OCI-LY7 (cell line): ENCODE measurements around the gene ARL5B. TPM values are rescaled to one million over a fixed set of nuclear protein-coding genes. Genes with fewer than 3 reads are reported as not detected.

ENCODE experiments used
- BruUV-seq: library from RNA; stranded (reverse); fragments of 400-500 nt; replicated peaks from 2 replicates; lab custom pipeline; 2021; lab: Mats Ljungman, UMichigan
- CTCF ChIA-PET: fragments of 300-600 bp; sonication (Branson Sonifier 250); formaldehyde crosslinking; loops from one replicate; lab custom pipeline; 2022; ENCODE audit warnings: antibody characterized with exemption; ENCODE audit not compliant: unreplicated experiment; lab: Charles Lee
- POLR2A ChIA-PET: fragments of 300-600 bp; sonication (Branson Sonifier 250); formaldehyde crosslinking; loops from one replicate; lab custom pipeline; 2022; ENCODE audit warnings: antibody characterized with exemption; lab: Charles Lee
- DNase-seq: peaks from one replicate; pipeline ENCODE4 v3.0.0-alpha.2; 2015; ENCODE audit warnings: low spot score
- H2AFZ ChIP-seq: fragments of 200-600 bp; sonication (generic), shearing (Covaris generic); 2 replicates; pipeline ENCODE4 v1.6.1; 2014; ENCODE audit warnings: mild to moderate bottlenecking, antibody characterized with exemption, low read length, moderate library complexity
- H3K27ac ChIP-seq: fragments of 200-600 bp; sonication (generic); 2 replicates; pipeline ENCODE4 v1.5.1; 2014; ENCODE audit warnings: mixed run types, low read depth, mild to moderate bottlenecking, moderate library complexity, low read length, inconsistent platforms; ENCODE audit not compliant: poor library complexity, severe bottlenecking
- H3K36me3 ChIP-seq: fragments of 200-600 bp; sonication (generic); 2 replicates; pipeline ENCODE4 v1.6.1; 2014; ENCODE audit warnings: mild to moderate bottlenecking, antibody characterized with exemption, low read length, moderate library complexity, mixed read lengths; ENCODE audit not compliant: insufficient read depth
- H3K4me1 ChIP-seq: fragments of 200-600 bp; sonication (generic); 2 replicates; pipeline ENCODE4 v1.5.1; 2014; ENCODE audit warnings: mild to moderate bottlenecking, low read length; ENCODE audit not compliant: insufficient read depth, poor library complexity, severe bottlenecking
- H3K4me2 ChIP-seq: fragments of 200-600 bp; sonication (generic); 2 replicates; pipeline ENCODE4 v1.6.1; 2014; ENCODE audit warnings: mild to moderate bottlenecking, low read length
- H3K4me3 ChIP-seq: fragments of 200-600 bp; sonication (generic); 2 replicates; pipeline ENCODE4 v1.5.1; 2014; ENCODE audit warnings: mild to moderate bottlenecking, low read depth, low read length; ENCODE audit not compliant: poor library complexity, severe bottlenecking
- H3K79me2 ChIP-seq: fragments of 200-600 bp; sonication (generic); 2 replicates; pipeline ENCODE4 v1.6.1; 2016; ENCODE audit warnings: low read depth, mild to moderate bottlenecking, low read length, moderate library complexity, mixed read lengths; ENCODE audit not compliant: insufficient read depth
- H3K9me2 ChIP-seq: fragments of 200-600 bp; sonication (generic); 2 replicates; pipeline ENCODE4 v1.6.1; 2016; ENCODE audit warnings: mild to moderate bottlenecking, low read length, mixed read lengths; ENCODE audit not compliant: insufficient read depth
- H3K9me3 ChIP-seq: fragments of 200-600 bp; sonication (generic); 2 replicates; pipeline ENCODE4 v1.6.1; 2014; ENCODE audit warnings: mild to moderate bottlenecking, mixed run types, low read length, mixed read lengths
- H4K20me1 ChIP-seq: fragments of 200-600 bp; sonication (generic); 2 replicates; pipeline ENCODE4 v1.6.1; 2014; ENCODE audit warnings: mild to moderate bottlenecking, antibody characterized with exemption, low read length, moderate library complexity, mixed read lengths; ENCODE audit not compliant: insufficient read depth
- CTCF ChIP-seq: fragments of 200-600 bp; sonication (generic); conservative IDR thresholded peaks from 2 replicates; pipeline ENCODE4 v1.5.1; 2014; ENCODE audit warnings: mild to moderate bottlenecking, antibody characterized with exemption, low read length, moderate library complexity, mixed read lengths
- EZH2phosphoT487 ChIP-seq: fragments of 200-600 bp; sonication (generic); IDR thresholded peaks from 2 replicates; pipeline ENCODE4 v1.6.1; 2018; ENCODE audit warnings: low read depth, borderline replicate concordance, mild to moderate bottlenecking, mixed run types, antibody characterized with exemption, low read length, moderate library complexity, mixed read lengths
- intact Hi-C: fragments of 100-400 bp; cut with micrococcal nuclease; formaldehyde crosslinking; loops from one replicate; pipeline ENCODE4 v1.10.0; 2022; ENCODE audit not compliant: unreplicated experiment
- total RNA-seq, 2 experiments: library from RNA; depleted of rRNA in 1 of 2; stranded (reverse); fragments of >200 nt in 1 of 2; shearing (Covaris generic) in 1 of 2; gene quantifications; 2 replicates each; pipeline ENCODE4 v1.2.3, GENCODE V29; 2014 to 2022

The ARL5B gene
- total RNA-seq, 2 experiments from 2014 or later: 11.5 to 17.5 TPM

- intact Hi-C loops: no loop called here
- Histone ChIP-seq H3K79me2 (no peaks in the 10 kb centered on the region), H3K36me3 (peaks cover 25% of the 10 kb centered on the region), H3K27ac (no peak overlapping the region), H2AFZ (no peak overlapping the region), H3K4me1 (no peaks in the 10 kb centered on the region), H3K9me3 (no peaks in the 10 kb centered on the region), H4K20me1 (no peaks in the 10 kb centered on the region; the same call in 1 of the 2 replicates), H3K4me2 (no peak overlapping the region), H3K9me2 (no peaks in the 10 kb centered on the region), H3K4me3 (no peak overlapping the region)
- ChIA-PET CTCF (no interaction called here), POLR2A (no interaction called here)
- DNase-seq: no peak
- TF ChIP-seq EZH2phosphoT487 (no peak), CTCF (no peak)
- no TSS peak for BruUV-seq
Observed at GRCh38 chr10:18681971-18682411, 22.8 kb downstream of the ARL5B start.

- no peaks in the 10 kb centered on the region for H3K9me3 ChIP-seq
- TF ChIP-seq CTCF: no peak
- no peak for TF ChIP-seq EZH2phosphoT487
- BruUV-seq: no TSS peak
- H3K9me2 ChIP-seq: no peaks in the 10 kb centered on the region
- H4K20me1 ChIP-seq: no peaks in the 10 kb centered on the region; the same call in 1 of the 2 replicates
- H3K79me2 ChIP-seq: no peaks in the 10 kb centered on the region
- H3K27ac ChIP-seq: no peak overlapping the region
- CTCF ChIA-PET: no interaction called here
- intact Hi-C loops: no loop called here
- H3K4me1 ChIP-seq: no peaks in the 10 kb centered on the region
- no peak overlapping the region for H3K4me3 ChIP-seq
- no peak overlapping the region for H2AFZ ChIP-seq
- POLR2A ChIA-PET: no interaction called here
- H3K36me3 ChIP-seq: peaks cover 17% of the 10 kb centered on the region; the same call in 1 of the 2 replicates
- DNase-seq: no peak
- H3K4me2 ChIP-seq: no peak overlapping the region
Observed at GRCh38 chr10:18683427-18683826, 24.2 kb downstream of the ARL5B start.

GRCh38 chr10:18684416-18684815 lies 25.2 kb downstream of the ARL5B start:
- Histone ChIP-seq H3K27ac (no peak overlapping the region), H3K4me2 (no peak overlapping the region), H3K79me2 (no peaks in the 10 kb centered on the region), H3K4me3 (no peak overlapping the region), H3K9me2 (no peaks in the 10 kb centered on the region), H3K4me1 (no peaks in the 10 kb centered on the region), H4K20me1 (no peaks in the 10 kb centered on the region; the same call in 1 of the 2 replicates), H2AFZ (no peak overlapping the region), H3K9me3 (no peaks in the 10 kb centered on the region), H3K36me3 (peaks cover 14% of the 10 kb centered on the region; the same call in 1 of the 2 replicates)
- no peak for DNase-seq
- ChIA-PET CTCF (no interaction called here), POLR2A (interaction anchor here (0.9 kb wide), 1 partner anchor 12 kb away, joined by 3 read pairs; no protein-coding TSS in a partner anchor)
- no TSS peak for BruUV-seq
- intact Hi-C loops: no loop called here
- TF ChIP-seq EZH2phosphoT487 (no peak), CTCF (no peak)
